ENCODE results near the gene ZBTB48.
A peak's percentile ranks its signal among the peaks of the same experiment; 100 is the strongest.
"Not testable (repeated sequence)": the region's sequence is repeated elsewhere in the genome, so short reads cannot be mapped to it uniquely, and the experiment has no call there.

ZBTB48 gene

DNA sequence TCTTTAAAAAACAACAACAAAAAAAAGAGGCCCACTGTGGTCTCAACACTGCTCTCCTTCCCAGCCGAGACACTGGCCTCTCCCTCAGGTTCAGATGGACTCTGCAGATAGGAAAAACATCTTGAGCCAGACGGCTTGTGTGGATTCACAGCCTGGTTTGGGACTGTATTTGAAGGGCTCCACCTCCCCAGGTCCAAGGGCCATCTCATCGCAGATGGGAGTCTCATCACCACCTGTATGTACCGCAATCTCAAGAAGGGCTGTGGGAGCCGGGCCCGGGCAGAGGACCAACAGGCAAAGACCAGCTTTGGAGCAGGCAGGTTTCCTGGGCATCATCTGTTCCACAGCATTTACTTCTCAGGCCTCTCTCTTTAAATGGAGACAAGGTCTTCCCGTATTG is 10.3 kb downstream of the ZBTB48 start:
- no peak for DNase-seq (ENCODE audit: low read depth in 1 of 2, low spot score in 1 of 2)

- DNase-seq (ENCODE audit: low read depth in 1 of 2, low spot score in 1 of 2): no peak
Measured at GRCh38 chr1:6591222-6591621, 11.4 kb downstream of the ZBTB48 start.

- DNase-seq (ENCODE audit: low read depth in 1 of 2, low spot score in 1 of 2): no peak
Measured at GRCh38 chr1:6591644-6592043, 11.8 kb downstream of the ZBTB48 start.

GRCh38 chr1:6592441-6592840 is 12.6 kb downstream of the ZBTB48 start:
- DNase-seq (ENCODE audit: low read depth in 1 of 2, low spot score in 1 of 2): no peak

GRCh38 chr1:6592865-6593593 is 13.2 kb downstream of the ZBTB48 start:
- DNase-seq (ENCODE audit: low read depth in 1 of 2, low spot score in 1 of 2): no peak

DNA sequence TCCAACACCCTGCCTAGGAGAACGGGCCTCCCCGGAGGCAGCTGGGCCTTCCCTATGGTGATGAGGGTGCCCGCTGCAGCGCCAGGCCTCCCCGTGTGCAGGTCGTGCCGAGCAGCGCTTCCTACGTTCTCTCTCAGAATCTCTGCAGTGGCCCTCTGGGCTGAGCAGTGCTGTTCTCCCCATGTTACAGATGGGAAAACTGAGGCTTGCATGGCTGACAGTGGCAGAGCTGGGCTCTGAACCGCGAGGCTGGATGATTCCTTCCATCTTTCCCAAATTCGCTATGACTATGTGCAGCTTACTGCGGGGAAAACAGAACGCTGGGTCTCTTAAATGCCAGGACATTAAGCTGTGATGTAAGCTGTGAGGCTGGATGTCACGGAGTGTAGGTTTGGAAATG is 14.0 kb downstream of the ZBTB48 start:
- no peak for DNase-seq (ENCODE audit: low read depth in 1 of 2, low spot score in 1 of 2)

DNA sequence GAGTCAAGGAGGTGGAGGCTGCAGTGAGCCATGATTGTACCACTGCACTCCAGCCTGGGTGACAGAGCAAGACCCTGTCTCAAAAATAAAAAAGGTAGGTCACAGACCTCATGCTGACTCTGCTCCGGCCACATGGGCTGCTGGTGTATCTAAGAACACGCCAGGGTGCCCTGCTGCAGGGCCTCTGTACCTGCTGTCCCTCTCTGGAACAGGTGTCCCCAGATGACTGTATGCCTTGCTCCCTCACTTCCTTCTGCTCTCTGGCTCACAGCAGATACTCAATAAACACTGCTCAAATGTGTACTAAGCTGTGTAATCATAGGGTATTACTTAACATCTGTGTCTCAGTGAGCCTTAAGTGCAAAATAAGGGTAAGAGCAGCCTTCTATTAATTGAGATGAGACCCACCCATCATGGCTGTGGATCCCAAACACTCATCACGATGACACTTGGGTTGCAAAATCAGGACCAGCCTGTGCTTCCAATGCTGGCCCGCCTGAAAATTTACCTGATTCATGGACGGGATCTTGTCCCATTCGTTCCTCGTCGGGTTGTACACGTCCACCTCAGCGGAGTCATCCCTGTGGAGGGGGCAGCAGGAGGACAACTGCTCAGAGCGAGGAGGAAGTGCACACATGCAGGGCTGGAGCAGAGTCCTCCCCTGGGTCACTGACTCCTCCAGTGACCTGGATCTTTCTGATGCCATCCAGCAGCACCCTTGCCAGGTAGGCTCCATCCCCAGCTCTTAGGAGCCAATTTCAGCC is 15.4 kb downstream of the ZBTB48 start:
- DNase-seq (ENCODE audit: low read depth in 1 of 2, low spot score in 1 of 2): no peak

- DNase-seq (ENCODE audit: low read depth in 1 of 2, low spot score in 1 of 2): no peak
Measured at GRCh38 chr1:6596351-6596750, 16.6 kb downstream of the ZBTB48 start.

DNA sequence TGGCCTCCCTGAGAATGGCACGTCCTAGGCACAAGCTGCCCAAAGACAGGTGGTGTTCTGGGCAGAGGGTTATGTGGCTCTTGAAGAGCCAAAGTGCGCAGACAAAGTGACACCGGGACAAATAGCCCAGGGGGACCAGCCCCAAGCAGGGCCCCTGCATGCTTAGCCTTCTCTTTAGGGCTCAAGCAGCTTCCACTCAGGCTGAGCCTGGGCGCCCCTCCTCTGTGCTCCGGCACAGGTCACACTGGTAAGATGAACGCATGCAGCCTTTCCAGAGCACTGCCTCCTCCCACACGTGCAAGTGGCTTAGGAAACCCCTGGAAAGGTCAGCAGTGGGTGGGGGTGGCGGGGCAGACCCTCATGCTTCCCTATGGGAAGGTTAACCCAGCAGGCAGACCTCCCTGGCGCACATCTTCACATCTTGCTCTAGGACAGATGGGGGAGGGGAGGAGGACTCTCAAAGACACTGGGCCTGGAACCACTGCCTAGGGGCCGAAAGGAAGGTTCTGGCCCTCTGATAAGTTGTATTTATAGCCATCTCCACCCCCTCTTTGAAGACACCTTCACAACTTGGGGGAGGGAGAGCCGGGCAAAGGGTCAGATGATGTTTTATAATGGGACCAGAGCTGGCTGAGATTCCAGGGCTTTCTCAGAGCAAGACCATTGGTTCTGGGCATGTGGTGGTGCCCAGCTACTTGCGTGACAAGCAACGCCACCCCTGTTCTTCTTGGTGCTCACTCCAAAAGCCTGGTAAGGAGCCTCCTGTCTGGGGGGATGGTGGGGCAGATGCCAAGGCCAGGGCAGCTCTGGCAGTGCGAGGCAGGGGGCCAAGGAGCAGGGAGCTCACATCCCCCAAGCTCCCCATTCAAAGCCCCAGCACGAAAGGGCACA is 17.3 kb downstream of the ZBTB48 start:
- DNase-seq (ENCODE audit: low read depth in 1 of 2, low spot score in 1 of 2): no peak

DNA sequence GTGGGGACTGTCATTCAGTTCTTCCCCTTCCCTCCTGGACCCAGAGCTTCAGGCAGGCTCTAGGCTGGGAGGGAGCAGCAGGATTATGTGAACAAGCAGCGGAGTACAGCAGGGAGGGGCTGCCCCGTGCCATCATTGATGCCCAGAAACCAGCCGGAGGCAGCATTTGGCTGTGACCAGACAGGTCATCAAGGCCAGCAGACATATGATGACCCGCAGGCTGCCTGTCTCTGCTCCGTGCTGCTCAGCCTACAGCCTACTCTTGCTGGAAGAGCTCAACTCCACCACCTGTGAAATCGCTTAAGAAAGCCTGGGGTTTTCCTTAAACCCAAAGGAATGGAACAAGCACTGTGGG is 18.0 kb downstream of the ZBTB48 start:
- no peak for DNase-seq (ENCODE audit: low read depth in 1 of 2, low spot score in 1 of 2)

DNA sequence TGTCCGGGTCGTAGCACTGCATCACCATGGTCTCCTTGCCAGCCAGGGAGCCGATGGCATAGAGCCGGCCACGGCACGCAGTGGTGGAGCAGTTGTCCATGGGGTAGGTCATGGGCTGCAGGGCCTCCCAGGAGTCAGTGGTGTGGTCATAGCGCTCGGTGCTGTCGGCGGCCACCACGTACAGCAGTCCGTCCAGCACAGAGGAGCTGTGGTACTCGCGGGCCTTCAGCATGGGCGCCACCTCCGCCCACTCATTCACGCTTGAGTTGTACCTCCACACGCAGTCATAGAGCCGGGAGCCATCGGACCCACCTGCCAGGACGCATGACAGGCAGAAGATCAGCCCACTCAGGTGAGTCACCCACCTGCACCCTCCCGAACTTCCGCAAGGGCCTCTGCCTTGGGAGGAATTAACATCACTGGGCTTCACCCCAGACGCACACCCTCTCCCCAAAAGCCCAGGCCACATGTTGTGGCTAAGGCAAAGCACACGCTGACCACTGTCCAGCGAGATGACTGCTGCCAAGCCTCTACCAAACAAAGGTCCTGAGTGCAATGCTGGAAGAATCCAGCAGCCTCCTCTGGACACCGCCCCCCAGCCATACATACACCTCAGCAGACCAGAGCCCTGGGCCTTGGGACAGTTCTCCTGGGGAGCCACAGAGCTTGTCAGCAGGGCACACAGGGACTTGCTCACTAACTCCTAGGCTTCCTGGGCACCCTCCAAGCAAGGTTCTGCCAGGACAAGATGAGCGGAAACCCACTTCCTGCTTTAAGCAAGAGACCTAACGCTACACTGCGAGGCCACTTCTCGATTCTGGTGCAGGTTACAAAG is 19.6 kb downstream of the ZBTB48 start:
- DNase-seq (ENCODE audit: low read depth in 1 of 2, low spot score in 1 of 2): no peak

GRCh38 chr1:6599991-6600390 is 20.2 kb downstream of the ZBTB48 start:
- not testable (repeated sequence) for DNase-seq (ENCODE audit: low read depth in 1 of 2, low spot score in 1 of 2)

DNA sequence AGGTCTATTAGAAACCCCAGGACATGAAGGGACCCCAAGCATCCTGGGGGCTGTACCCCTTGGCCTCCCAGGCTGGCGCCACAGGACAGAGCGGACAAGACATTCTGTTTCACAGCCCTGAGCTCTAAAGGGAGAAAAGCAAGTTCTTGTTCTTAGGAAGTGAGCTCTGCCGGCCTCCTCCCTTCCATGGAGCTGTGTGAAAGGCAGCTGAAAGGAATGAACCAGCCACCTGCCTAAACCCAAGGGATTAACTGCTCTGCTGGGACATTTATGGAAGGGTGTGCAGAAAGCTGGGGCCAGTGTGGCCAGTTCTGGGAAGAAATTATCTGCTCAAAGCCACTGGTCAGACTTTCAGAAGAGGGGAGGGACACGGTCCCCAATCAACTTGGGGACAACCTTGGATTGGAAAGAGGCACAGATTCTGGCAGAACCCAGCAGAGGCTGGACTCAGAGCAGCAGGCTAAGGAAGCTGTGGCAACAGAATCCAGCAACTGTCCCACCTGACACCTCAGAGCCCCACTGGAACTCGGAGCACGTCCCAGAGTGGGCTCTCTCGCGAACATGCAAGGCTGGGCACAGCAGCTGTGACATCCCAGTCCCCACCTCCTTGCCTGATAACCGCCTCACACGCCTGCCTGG is 20.7 kb downstream of the ZBTB48 start:
- no peak for DNase-seq (ENCODE audit: low read depth in 1 of 2, low spot score in 1 of 2)

GRCh38 chr1:6601049-6601922 is 21.5 kb downstream of the ZBTB48 start:
- peak; percentile 51 to 68 for DNase-seq (ENCODE audit: low read depth in 1 of 2, low spot score in 1 of 2)

DNA sequence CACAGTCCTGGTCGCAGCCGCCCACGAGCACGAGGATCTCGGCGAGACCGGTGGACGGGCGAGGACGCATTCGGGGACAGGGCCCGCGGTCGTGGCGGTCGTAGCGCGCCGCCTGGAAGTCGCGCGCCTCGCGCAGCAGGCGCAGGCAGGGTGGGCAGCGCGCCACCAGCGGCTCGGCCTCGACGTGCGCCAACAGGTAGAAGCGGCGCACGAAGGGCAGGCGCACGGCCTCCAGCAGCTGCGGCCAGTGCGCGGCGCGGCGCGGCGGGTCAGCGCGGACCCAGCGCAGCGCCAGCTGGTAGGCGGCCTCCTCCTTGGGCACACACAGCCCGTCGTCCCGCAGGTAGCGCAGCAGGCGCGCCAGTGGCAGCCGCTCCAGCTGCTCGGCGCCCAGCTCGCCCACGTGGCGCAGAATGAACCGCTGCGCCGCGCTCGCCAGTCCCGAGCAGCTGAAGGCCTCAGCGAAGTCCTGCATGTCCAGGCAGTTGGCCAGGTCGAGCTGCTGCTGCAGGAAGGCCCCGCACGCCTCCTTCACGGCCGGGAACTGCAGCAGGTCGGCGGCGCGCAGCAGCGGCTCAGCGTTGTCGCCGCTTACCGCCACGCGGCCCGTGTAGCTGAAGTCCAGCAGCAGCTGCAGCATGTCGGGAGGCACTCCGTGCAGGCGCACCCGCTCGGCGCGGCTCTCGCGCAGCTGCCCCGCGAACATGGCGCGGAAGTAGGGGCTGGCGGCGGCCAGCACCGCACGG is 22.3 kb downstream of the ZBTB48 start:
- DNase-seq (ENCODE audit: low read depth in 1 of 2, low spot score in 1 of 2): no peak

DNA sequence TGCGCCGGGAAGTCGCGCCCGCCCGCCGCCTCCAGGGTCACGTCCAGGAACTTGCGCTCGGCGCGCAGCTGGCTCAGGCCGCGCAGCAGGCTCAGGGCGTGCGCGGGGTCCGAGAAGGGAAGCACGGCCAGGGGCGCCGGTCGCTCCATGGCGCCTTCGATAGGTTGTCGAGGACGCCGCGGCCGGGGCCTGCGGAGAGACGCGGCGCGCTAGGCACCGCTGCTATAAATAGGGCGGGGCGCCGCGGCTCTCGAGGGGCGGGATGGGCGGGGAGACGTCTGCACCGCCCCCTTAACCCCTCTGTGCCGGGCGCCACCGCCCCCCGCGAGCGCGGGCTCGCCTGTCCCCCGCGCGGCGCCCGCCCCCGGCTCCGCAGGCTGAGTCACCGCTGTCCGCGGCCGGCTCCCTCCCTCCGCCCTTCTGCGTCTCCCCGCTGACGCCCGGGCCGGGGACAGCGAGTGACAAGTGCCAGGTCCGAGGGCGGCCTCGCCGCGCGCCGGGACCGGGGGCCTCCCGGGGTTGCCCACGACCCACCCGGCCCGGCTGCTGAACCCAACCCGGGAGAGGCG is 23.0 kb downstream of the ZBTB48 start, which contains the start of gene KLHL21:
KLHL21 (minus strand) TSS at position 201 of the 569 bp plus-strand sequence; CDS start at position 149, 52 bp downstream.
- peak; percentile 73 to 85 for DNase-seq (ENCODE audit: low read depth in 1 of 2, low spot score in 1 of 2)

GRCh38 chr1:6603238-6603914 is 23.6 kb downstream of the ZBTB48 start:
- no peak for DNase-seq (ENCODE audit: low read depth in 1 of 2, low spot score in 1 of 2)
